Mucosa of gallbladder (tissue), 1 donor: ENCODE data around the gene UEVLD. TPM values are rescaled to one million over a fixed set of nuclear protein-coding genes. Genes with fewer than 3 reads are reported as not detected.

Experiments
- DNase-seq: peaks from one replicate; pipeline ENCODE4 v3.0.0-alpha.2; 2020; ENCODE audit warnings: low spot score
- total RNA-seq: library from RNA; stranded (reverse); gene quantifications from one replicate; pipeline ENCODE4 v1.2.1, GENCODE V29; 2021
- donor health status: DM: no; HTN: no; CAD: no.

Gene UEVLD
- total RNA-seq, 1 donor from 2014 or later, result 21.2 TPM

- DNase-seq, result no peak
Measured at GRCh38 chr11:18501629-18502028, 86.9 kb downstream of the UEVLD start.

DNA sequence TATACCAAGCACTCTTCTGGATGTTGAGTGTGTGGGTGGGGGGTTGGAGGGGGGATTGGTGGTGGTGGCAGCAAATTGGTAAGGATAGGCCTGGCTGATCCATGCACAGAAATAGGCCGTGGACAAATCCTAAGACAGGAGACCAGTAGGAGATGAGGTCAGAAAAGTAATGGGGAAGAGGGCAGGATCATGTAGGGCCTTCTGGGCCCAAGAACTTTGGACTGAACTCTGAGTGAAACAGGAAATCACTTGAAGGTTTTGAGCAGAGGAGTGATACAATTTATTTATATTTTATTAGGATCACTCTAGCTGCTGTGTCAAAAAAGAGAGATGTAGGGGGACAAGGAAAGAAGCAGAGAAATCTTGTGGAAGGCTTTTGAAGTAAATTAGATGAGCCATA lies 90.5 kb downstream of the UEVLD start:
- no peak for DNase-seq

- no peak for DNase-seq
Measured at GRCh38 chr11:18495703-18496102, 92.8 kb downstream of the UEVLD start.

GRCh38 chr11:18495271-18495670 lies 93.3 kb downstream of the UEVLD start:
- DNase-seq, result no peak

- DNase-seq, result no peak
Measured at GRCh38 chr11:18493310-18493709, 95.2 kb downstream of the UEVLD start.

- no peak for DNase-seq
Measured at GRCh38 chr11:18492888-18493287, 95.6 kb downstream of the UEVLD start.

GRCh38 chr11:18491924-18492323 lies 96.6 kb downstream of the UEVLD start:
- DNase-seq, result no peak

DNA sequence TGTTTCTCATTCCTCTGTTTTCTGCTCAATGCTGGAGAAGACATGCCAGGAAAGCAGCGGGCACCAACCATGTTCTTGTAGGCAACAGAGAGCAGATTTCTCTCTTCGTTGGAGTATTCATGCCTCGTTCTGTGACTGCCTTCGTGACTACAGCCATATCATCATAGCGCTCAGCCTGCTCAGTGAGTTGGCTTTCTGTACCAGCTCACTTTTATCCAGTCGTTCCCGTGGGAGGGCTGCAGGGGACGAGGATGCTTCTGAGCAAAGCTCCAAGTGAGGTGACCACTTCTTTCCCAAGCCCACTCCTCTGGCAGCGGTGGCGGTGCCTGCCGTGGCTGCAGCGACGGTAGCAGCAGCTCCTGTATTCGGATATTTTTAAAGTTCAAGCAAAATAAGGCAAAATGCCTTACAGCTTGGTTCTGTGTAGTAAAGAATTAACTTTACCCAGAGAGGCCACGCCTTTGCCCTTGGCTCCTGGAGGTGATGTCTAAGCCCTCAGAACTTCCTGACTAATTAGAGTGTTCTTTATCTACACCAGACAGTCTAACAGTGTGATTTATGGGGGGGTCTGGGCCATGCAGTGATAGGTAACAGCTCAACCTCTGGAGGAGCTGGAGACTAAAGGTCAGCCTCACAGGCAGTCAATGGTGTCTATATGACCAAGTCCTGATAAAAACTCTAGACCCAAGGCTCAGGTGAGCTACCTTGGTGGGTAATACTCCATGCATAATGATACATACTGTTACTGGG lies 97.6 kb downstream of the UEVLD start:
- no peak for DNase-seq

- no peak for DNase-seq
Measured at GRCh38 chr11:18490319-18490718, 98.2 kb downstream of the UEVLD start.

DNA sequence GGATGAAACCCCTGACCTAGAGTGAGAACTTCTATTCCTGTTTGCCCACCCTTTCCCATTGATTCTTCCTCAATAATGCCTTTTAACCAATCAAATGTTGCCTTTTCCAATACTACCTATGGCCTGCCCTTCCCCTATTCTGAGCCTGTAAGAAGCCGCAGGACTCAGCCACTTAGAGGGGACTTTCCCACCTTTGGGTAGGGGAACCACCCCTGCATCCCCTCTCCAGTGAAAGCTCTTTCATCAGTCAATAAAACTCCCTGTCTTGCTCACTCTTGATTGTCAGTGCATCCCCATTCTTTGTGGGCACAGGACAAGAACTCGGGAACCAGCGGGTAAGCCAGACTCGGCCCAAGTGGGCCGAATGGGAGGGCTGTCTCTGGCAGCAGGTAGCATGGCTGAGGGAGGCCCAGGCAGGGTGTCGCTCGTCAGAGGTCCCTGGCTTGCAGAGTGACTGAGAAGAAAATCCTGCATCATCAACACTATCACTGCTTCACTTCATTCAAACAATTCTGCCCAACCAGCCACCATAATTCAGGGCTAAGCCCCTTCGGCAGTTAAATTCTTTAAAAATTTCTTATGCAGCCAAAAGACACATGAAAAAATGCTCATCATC lies 102.5 kb downstream of the UEVLD start:
- DNase-seq, result no peak

Other genes starting within 250 kb of the UEVLD start
- gene LDHA, start 194.2 kb downstream of the UEVLD start, total RNA-seq, result 298 TPM
- 0.89 TPM for gene LDHC, start 176.4 kb downstream of the UEVLD start, total RNA-seq
- gene LDHAL6A, start 132.9 kb downstream of the UEVLD start, total RNA-seq, result not detected
- 54.4 TPM for gene TSG101, start 61.8 kb downstream of the UEVLD start, total RNA-seq
- gene MISFA, start 11.1 kb upstream of the UEVLD start, total RNA-seq, result 2.8 TPM
- 24.4 TPM for gene SPTY2D1, start 45.6 kb upstream of the UEVLD start, total RNA-seq
- gene TMEM86A, start 110.0 kb upstream of the UEVLD start, total RNA-seq, result 20.1 TPM
- 4.9 TPM for gene IGSF22, start 137.5 kb upstream of the UEVLD start, total RNA-seq
- gene PTPN5, start 203.1 kb upstream of the UEVLD start, total RNA-seq, result 0.43 TPM